Tibial nerve (tissue), 4 donors: Measurements from ENCODE around the gene WWC1.

Experiments used
- CTCF ChIP-seq, 5 experiments: fragments of 200-600 bp in 3 of 5; fragments of 450-650 bp in 2 of 5; sonication (generic) in 3 of 5; IDR thresholded peaks; one replicate each; pipeline ENCODE4 v1.5.1; 2016 to 2019; ENCODE audit warnings: antibody characterized with exemption in 5 of 5, mild to moderate bottlenecking in 3 of 5, moderate library complexity in 2 of 5
- EP300 ChIP-seq, 2 donors: sonication (generic); formaldehyde crosslinking; IDR thresholded peaks; one replicate each; pipeline ENCODE4 v1.6.1; 2017; ENCODE audit warnings: antibody characterized with exemption in 2 of 2, mild to moderate bottlenecking in 1 of 2

GRCh38 chr5:168332042-168332441 is 40.6 kb downstream of the WWC1 start:
- TF ChIP-seq CTCF (IDR thresholded peaks at IDR 0.05) (no peak), EP300 (IDR thresholded peaks at IDR 0.05) (no peak)
